Parietal lobe (tissue), 1 donor: ENCODE results near the gene PHLDA1. TPM values are rescaled to one million over a fixed set of nuclear protein-coding genes. Genes with fewer than 3 reads are reported as not detected.

Source experiments
- total RNA-seq: library from RNA; depleted of rRNA; stranded (reverse); fragments of >200 nt; gene quantifications from one replicate; pipeline ENCODE4 v1.2.3, GENCODE V29; 2014

Gene PHLDA1
- total RNA-seq = 25.0 TPM

GRCh38 chr12:76031414-76032042 lies at the start of gene PHLDA1:
PHLDA1 (minus strand) TSS chr12:76031776.

Other genes starting within 250 kb of the PHLDA1 start
- gene NAP1L1, start 52.9 kb upstream of the PHLDA1 start, total RNA-seq = 233 TPM